Heart left ventricle (tissue), 16 donors: Measurements from ENCODE around the gene FBXW8. TPM values are rescaled to one million over a fixed set of nuclear protein-coding genes. Genes with fewer than 3 reads are reported as not detected.

Source experiments
- ATAC-seq, 4 donors: fragments of 200-7000 bp; cut with Tn5 transposase; one replicate each; pipeline ENCODE4 v1.9.1; 2020 to 2022; ENCODE audit warnings: moderate library complexity in 4 of 4, mild to moderate bottlenecking in 3 of 4, moderate number of reproducible peaks in 1 of 4
- DNase-seq, 5 donors: peaks; one replicate each; pipeline ENCODE4 v3.0.0-alpha.2; 2020
- H3K27ac ChIP-seq, 12 donors: fragments of 200-600 bp; sonication (generic) in 4 of 12; one replicate each; pipeline versions ENCODE4 v1.5.0 to v1.8.0; 2016 to 2022; ENCODE audit warnings: mild to moderate bottlenecking in 2 of 12
- H3K27me3 ChIP-seq, 9 donors: fragments of 200-600 bp; sonication (generic) in 2 of 9; one replicate each; pipeline versions ENCODE4 v1.5.1 to v1.8.0; 2016 to 2022; ENCODE audit warnings: mild to moderate bottlenecking in 3 of 9
- H3K36me3 ChIP-seq, 9 donors: fragments of 200-600 bp; sonication (generic) in 2 of 9; one replicate each; pipeline versions ENCODE4 v1.5.0 to v1.8.0; 2018 to 2022; ENCODE audit warnings: mild to moderate bottlenecking in 2 of 9
- H3K4me1 ChIP-seq, 12 donors: fragments of 200-600 bp; sonication (generic) in 4 of 12; one replicate each; pipeline versions ENCODE4 v1.5.0 to v1.8.0; 2016 to 2022; ENCODE audit warnings: mild to moderate bottlenecking in 3 of 12
- H3K4me3 ChIP-seq, 12 donors: fragments of 200-600 bp; sonication (generic) in 4 of 12; one replicate each; pipeline versions ENCODE4 v1.5.0 to v1.8.0; 2017 to 2022; ENCODE audit warnings: mild to moderate bottlenecking in 9 of 12, moderate library complexity in 4 of 12
- H3K9me3 ChIP-seq, 12 donors: fragments of 200-600 bp; sonication (generic) in 4 of 12; one replicate each; pipeline versions ENCODE4 v1.5.0 to v1.8.0; 2016 to 2022; ENCODE audit warnings: mild to moderate bottlenecking in 1 of 12
- POLR2A ChIP-seq, 2 donors: fragments of 450-650 bp; IDR thresholded peaks; one replicate each; pipeline ENCODE4 v1.6.1; 2017; ENCODE audit warnings: antibody characterized with exemption in 2 of 2, mild to moderate bottlenecking in 2 of 2, moderate library complexity in 2 of 2
- WGBS, 4 donors: extraction: QIAGEN DNeasy Blood & Tissue Kit in 2 of 4; methylation state at CpG; one replicate each; pipeline versions ENCODE4 v1.1.5 to v1.1.7; 2013 to 2018; 5-methylcytosine and 5-hydroxymethylcytosine counted together
- intact Hi-C, 10 donors: fragments of 100-400 bp; cut with DNase I; formaldehyde crosslinking; loops; one replicate each; pipeline versions ENCODE4 v1.11.1 to v1.14.2; 2022
- polyA plus RNA-seq, 2 donors: library from polyadenylated mRNA; stranded (reverse); fragments of 200-250 nt; gene quantifications; one replicate each; pipeline ENCODE4 v1.2.3, GENCODE V29; 2013
- total RNA-seq, 9 donors: library from RNA; depleted of rRNA in 2 of 9; stranded (reverse); fragments of >200 nt in 2 of 9; fragmentation: NEBNext Ultra II Directional in 3 of 9; extraction: Animal tissue kit (Norgen Biotek cat#: 25700) in 3 of 9; gene quantifications; one replicate each; pipeline versions ENCODE4 v1.1.0 to v1.2.4, GENCODE V29; 2016 to 2023
- TF ChIP-seq, protein P1 (sequence below), 12 donors: fragments of 200-600 bp; sonication (generic) in 4 of 12; IDR thresholded peaks; one replicate each; pipeline versions ENCODE4 v1.5.0 to v1.8.0; 2018 to 2022; ENCODE audit warnings: antibody characterized with exemption in 12 of 12, mild to moderate bottlenecking in 5 of 12
- donor health status: ischemic (EF 13 %, LVEDD 7.1; RV severe dilation, severe dysfunction).
- donor health status: healthy with polysubstance abuse.
- donor health status: DM: no; HTN: yes; CAD: no.
- donor health status: DM: no; HTN: no; CAD: no.
- donor health status: ischemic (EF 25% LVEDD 6.9; RV normal size, moderate dysfunction).
- donor health status: ischemic (EF 25% LVEDD 5.7; RV mildly dilated, moderate dysfunction).
- donor health status: healthy.
- donor health status: DM: yes; HTN: yes; CAD: no.
- donor health status: ischemic (EF 35%, LVEDD 5.7; RV mildly dilated, moderate dysfunction).
- donor health status: nonischemic (EF 11% LVEDD 7.7; RV severe dilation, severe dysfunction).
- donor health status: DM: yes; HTN: yes; CAD: no.
- donor health status: PGD.
- donor health status: ischemic (EF 29% LVEDD 5.4; RV normal size, mild dysfunction).
- donor health status: nonischemic (EF 23%, LVEDD 6.1; RV moderate dilation, normal function).

FBXW8 gene
- total and polyA plus RNA-seq, 11 donors = 2.4 to 9.7 (median 7.0) TPM

DNA sequence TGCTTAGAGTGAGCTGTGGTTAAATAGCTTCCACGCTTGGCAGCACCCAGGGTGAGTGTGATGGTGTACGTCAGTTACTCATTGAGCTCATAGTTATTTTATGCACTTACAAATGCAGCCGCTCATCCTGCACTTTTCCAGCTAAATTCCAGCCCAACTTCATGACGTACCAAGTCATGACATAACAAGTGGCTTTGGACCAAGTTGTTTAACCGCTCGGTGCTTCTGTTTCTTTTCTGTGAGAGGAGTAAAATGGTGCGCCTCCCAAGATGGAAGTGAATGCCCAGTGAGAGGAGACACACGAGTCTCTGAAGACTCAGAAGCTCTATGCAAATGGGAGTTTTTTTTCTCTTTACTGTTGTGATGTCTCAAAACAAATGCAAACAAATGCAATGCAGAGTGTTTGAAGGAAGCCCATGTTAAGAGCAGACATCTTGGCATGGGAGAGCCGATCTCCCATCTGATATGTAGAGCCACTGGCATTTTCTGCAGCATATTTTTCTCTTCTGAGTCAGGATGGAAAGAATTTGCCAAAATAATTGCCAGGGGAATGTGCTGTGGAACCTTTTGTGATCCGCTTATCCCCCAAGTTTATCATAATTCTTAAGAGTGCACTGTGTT lies 72.2 kb downstream of the FBXW8 start:
- H3K4me1 ChIP-seq = peaks cover 0 to 5% (median 0%) of the 10 kb centered on the region in 12 donors
- 81 to 87% (median 84%) methylated on average over 10 of the region's 10 CpGs for WGBS, 4 donors
- peak overlapping the region in 1 of 12 donors; percentile 63 for H3K27ac ChIP-seq
- H3K4me3 ChIP-seq = no peak overlapping the region
- H3K9me3 ChIP-seq = no peaks in the 10 kb centered on the region
- H3K27me3 ChIP-seq = no peaks in the 10 kb centered on the region
- H3K36me3 ChIP-seq = peaks cover 0 to 16% (median 7%) of the 10 kb centered on the region in 9 donors
- ATAC-seq = peak in 3 of 4 donors; percentile 61 to 76 (median 66)
- intact Hi-C loops = no loop called here
- DNase-seq = no peak
- TF ChIP-seq POLR2A (IDR thresholded peaks at IDR 0.05) = no peak
- TF ChIP-seq, protein P1, sequence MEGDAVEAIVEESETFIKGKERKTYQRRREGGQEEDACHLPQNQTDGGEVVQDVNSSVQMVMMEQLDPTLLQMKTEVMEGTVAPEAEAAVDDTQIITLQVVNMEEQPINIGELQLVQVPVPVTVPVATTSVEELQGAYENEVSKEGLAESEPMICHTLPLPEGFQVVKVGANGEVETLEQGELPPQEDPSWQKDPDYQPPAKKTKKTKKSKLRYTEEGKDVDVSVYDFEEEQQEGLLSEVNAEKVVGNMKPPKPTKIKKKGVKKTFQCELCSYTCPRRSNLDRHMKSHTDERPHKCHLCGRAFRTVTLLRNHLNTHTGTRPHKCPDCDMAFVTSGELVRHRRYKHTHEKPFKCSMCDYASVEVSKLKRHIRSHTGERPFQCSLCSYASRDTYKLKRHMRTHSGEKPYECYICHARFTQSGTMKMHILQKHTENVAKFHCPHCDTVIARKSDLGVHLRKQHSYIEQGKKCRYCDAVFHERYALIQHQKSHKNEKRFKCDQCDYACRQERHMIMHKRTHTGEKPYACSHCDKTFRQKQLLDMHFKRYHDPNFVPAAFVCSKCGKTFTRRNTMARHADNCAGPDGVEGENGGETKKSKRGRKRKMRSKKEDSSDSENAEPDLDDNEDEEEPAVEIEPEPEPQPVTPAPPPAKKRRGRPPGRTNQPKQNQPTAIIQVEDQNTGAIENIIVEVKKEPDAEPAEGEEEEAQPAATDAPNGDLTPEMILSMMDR (IDR thresholded peaks at IDR 0.05) = no peak

DNA sequence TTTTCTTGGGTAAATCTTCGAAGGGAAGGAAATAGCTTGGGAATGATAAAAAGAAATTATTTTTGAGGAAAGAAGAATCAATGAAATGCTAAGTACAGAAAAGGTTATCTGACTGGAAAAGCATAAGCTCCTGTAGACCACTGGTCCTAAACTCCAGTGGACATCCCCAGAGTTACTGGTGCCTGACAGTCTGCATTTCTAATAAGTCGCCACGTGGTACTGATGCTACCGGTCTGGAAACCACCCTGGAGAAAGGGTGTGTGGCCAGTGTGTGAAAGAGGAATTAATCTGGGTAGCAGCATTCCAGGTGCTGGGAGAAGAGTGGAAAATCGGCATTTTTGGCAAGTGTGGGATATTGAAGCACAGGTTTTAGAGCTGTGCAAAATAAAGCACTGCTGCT lies 73.3 kb downstream of the FBXW8 start:
- no peak overlapping the region for H3K4me3 ChIP-seq
- no peaks in the 10 kb centered on the region for H3K9me3 ChIP-seq
- peaks cover 0 to 27% (median 14%) of the 10 kb centered on the region in 9 donors for H3K36me3 ChIP-seq
- H3K27me3 ChIP-seq = no peaks in the 10 kb centered on the region
- intact Hi-C loops = no loop called here
- no peak for ATAC-seq
- H3K4me1 ChIP-seq = peaks cover 0 to 5% (median 0%) of the 10 kb centered on the region in 12 donors
- H3K27ac ChIP-seq = no peak overlapping the region
- no peak for TF ChIP-seq POLR2A (IDR thresholded peaks at IDR 0.05)
- TF ChIP-seq, protein P1 (IDR thresholded peaks at IDR 0.05) = no peak
- DNase-seq = no peak
- 57 to 80% (median 67%) methylated on average over 5 of the region's 5 CpGs for WGBS, 4 donors

DNA sequence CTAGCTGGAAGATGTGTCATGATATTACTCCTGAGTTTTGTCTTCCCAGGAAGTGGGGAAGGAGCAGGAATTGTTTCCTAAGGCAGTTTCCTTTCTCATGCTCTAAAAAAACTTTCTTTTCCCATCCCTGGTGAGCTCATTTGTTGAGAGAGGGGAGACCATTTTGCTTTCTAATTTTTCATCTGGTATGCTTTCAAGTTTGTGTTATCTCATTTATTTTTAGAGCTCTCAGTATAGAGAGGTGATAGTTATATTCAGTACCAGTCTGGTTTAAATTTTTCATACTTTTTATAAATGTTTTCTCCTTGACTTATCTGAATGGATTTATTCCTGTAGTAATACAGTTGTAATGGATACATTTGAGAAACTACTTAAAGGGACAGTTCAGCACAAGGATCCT lies 79.6 kb downstream of the FBXW8 start:
- peak in 2 of 4 donors; percentile 23 to 34 for ATAC-seq
- intact Hi-C loops = no loop called here
- Histone ChIP-seq H3K36me3 (peaks cover 0 to 36% (median 23%) of the 10 kb centered on the region in 9 donors), H3K4me1 (peaks cover 0 to 23% (median 8%) of the 10 kb centered on the region in 12 donors), H3K27me3 (no peaks in the 10 kb centered on the region), H3K27ac (peak overlapping the region in 8 of 12 donors; percentile 10 to 76 (median 60)), H3K9me3 (peaks cover 0 to 5% (median 0%) of the 10 kb centered on the region in 12 donors), H3K4me3 (no peak overlapping the region)
- no peak for TF ChIP-seq POLR2A (IDR thresholded peaks at IDR 0.05)
- TF ChIP-seq, protein P1 (IDR thresholded peaks at IDR 0.05) = no peak
- DNase-seq = no peak

DNA sequence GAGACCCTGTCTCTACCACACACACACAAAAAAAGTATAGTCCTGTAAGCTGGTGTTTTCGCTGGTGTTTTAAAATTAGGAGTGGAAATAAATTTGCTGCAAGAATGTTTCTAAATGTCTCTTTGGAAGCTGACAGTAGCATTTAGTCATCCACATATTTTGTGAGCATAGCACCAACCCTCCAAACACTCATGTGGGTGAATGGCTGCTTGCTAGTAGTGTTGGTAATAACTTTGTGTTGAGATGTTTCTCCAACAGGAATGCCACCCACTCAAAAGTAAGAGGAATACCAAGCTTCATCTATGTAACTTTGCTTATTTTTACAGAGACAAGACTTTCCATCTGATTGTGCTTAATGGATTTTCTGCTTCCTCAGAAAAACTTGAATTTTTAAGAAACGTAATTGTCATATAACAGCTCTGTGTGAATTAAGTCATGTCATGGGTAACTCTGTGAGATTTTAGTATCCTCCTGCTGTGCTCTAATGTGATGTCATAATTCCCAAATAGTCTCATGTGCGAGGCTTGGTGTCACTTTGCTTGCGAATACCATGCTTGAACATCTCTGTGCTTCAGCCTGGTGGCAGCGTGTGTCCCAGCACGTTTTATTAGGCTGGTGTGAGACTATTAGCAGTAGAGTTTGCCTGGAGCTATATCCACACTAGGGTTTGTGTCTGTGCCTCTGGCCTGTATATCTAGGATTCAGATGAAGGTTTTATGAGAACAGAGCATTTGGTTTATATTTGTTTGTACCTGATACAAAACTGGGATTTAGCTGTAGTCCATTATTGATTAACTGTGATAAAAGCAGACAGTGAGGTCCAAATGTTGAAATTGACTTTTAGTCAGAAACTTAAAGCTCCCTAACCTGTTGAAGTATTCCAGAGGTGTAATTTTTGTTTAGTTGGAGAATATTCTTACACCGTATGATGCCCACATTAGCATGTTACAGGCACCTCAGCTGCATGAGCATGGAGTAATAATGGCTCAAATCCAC lies 80.5 kb downstream of the FBXW8 start:
- Histone ChIP-seq H3K4me1 (peaks cover 0 to 28% (median 12%) of the 10 kb centered on the region in 12 donors), H3K4me3 (no peak overlapping the region), H3K27me3 (no peaks in the 10 kb centered on the region), H3K36me3 (peaks cover 0 to 30% (median 17%) of the 10 kb centered on the region in 9 donors), H3K9me3 (peaks cover 0 to 5% (median 0%) of the 10 kb centered on the region in 12 donors), H3K27ac (peak overlapping the region in 8 of 12 donors; percentile 10 to 76 (median 60))
- 77 to 90% (median 79%) methylated on average over 7 of the region's 7 CpGs for WGBS, 4 donors
- intact Hi-C loops = no loop called here
- TF ChIP-seq, protein P1 (IDR thresholded peaks at IDR 0.05) = no peak
- TF ChIP-seq POLR2A (IDR thresholded peaks at IDR 0.05) = no peak
- peak in 2 of 4 donors; percentile 21 to 47 for ATAC-seq
- DNase-seq = no peak
